ENCODE results near the gene GRIN3A. TPM values are rescaled to one million over a fixed set of nuclear protein-coding genes. Genes with fewer than 3 reads are reported as not detected.

Gene GRIN3A
- total and polyA plus RNA-seq, 2 of the 4 experiments (the other 2 are of a cell fraction), result not detected

- TF ChIP-seq CTCF (conservative IDR thresholded peaks at IDR 0.05; ENCODE audit: low read depth, low read length) (no peak), NFE2L2 (IDR thresholded peaks at IDR 0.05; ENCODE audit: low read depth, low read length) (no peak), RAD21 (IDR thresholded peaks at IDR 0.05; ENCODE audit: low read length) (no peak), SMC3 (IDR thresholded peaks at IDR 0.05; ENCODE audit: low read depth, low read length) (no peak), RFX5 (IDR thresholded peaks at IDR 0.05; ENCODE audit: low read depth, low read length) (no peak), BHLHE40 (IDR thresholded peaks at IDR 0.05; ENCODE audit: low read depth, low read length) (no peak), CEBPB (IDR thresholded peaks at IDR 0.05; ENCODE audit: low read depth, low read length) (no peak), FOS (IDR thresholded peaks at IDR 0.05; ENCODE audit: low read depth, low read length) (no peak), MAFK (IDR thresholded peaks at IDR 0.05; ENCODE audit: low read depth, low read length) (no peak), MXI1 (IDR thresholded peaks at IDR 0.05; ENCODE audit: borderline replicate concordance, low read depth, low read length) (no peak), POLR2A (IDR thresholded peaks at IDR 0.05; ENCODE audit: low read depth, low read length) (no peak), CHD1 (IDR thresholded peaks at IDR 0.05; ENCODE audit: low read depth, low read length) (no peak), USF2 (IDR thresholded peaks at IDR 0.05; ENCODE audit: low read depth, low read length) (no peak), RCOR1 (IDR thresholded peaks at IDR 0.05; ENCODE audit: insufficient replicate concordance, low read length) (no peak), MAZ (IDR thresholded peaks at IDR 0.05; ENCODE audit: borderline replicate concordance, low read depth, low read length) (no peak)
- Histone ChIP-seq H3K18ac (ENCODE audit: low read depth, low read length) (no peak overlapping the region), H3K9me1 (ENCODE audit: insufficient read depth, low read length) (no peaks in the 10 kb centered on the region), H4K5ac (ENCODE audit: low read depth, low read length) (no peak overlapping the region), H3K4me3 (ENCODE audit: insufficient read depth, low read depth, low read length) (no peak overlapping the region), H3K9me3 (ENCODE audit: control insufficient read depth, insufficient read depth, low read length) (no peaks in the 10 kb centered on the region), H2BK20ac (ENCODE audit: low read depth, low read length) (no peak overlapping the region), H3K36me3 (ENCODE audit: control insufficient read depth, insufficient read depth, low read length) (no peaks in the 10 kb centered on the region), H2BK15ac (ENCODE audit: low read depth, low read length) (no peak overlapping the region), H4K8ac (ENCODE audit: low read depth in 2 of 2, low read length in 2 of 2) (no peak overlapping the region), H3K27ac (ENCODE audit: insufficient read depth, low read length) (no peak overlapping the region), H3K14ac (replicated peaks; ENCODE audit: low read depth, low read length) (no peak overlapping the region), H3K56ac (ENCODE audit: extremely low read depth, insufficient read depth, low read length) (no peak overlapping the region), H4K20me1 (ENCODE audit: insufficient read depth, low read length) (no peaks in the 10 kb centered on the region), H4K91ac (ENCODE audit: insufficient read depth, low read depth, low read length) (no peak overlapping the region), H3K4ac (ENCODE audit: low read depth, low read length) (no peak overlapping the region), H2AFZ (replicated peaks; ENCODE audit: low read length, poor library complexity) (no peak overlapping the region), H3K79me1 (ENCODE audit: low read depth in 1 of 2, low read length in 2 of 2) (no peaks in the 10 kb centered on the region), H2BK120ac (ENCODE audit: low read depth, low read length) (no peak overlapping the region), H3K9ac (ENCODE audit: low read depth, low read length) (no peak overlapping the region), H3K23ac (ENCODE audit: low read depth, low read length) (no peak overlapping the region), H3K4me1 (ENCODE audit: control insufficient read depth, insufficient read depth, low read length) (no peaks in the 10 kb centered on the region), H2AK9ac (replicated peaks; ENCODE audit: low read depth, low read length, poor library complexity) (no peak overlapping the region), H3K27me3 (ENCODE audit: control insufficient read depth, insufficient read depth, low read length) (no peaks in the 10 kb centered on the region), H2BK5ac (ENCODE audit: low read depth, low read length, poor library complexity, severe bottlenecking) (no peak overlapping the region), H3K4me2 (ENCODE audit: low read depth, low read length) (no peak overlapping the region), H2AK5ac (ENCODE audit: low read depth, low read length) (no peak overlapping the region)
- no peak for DNase-seq
- intact Hi-C loops (cut with micrococcal nuclease), result no loop called here
- ATAC-seq (ENCODE audit: low read depth), result no peak
- dilution Hi-C loops (cut with HindIII; ENCODE audit: low sequenced_read_pairs, unreplicated experiment), result no loop called here
- WGBS, 2 experiments (ENCODE audit: extremely low coverage in 2 of 2, insufficient read length in 1 of 2), result no CpG with 5 or more reads among the region's 2 CpGs
- in situ Hi-C loops (cut with MboI; ENCODE audit: low sequenced_read_pairs), result no loop called here
- ChIA-PET CTCF (no interaction called here), POLR2A (ENCODE audit: unreplicated experiment) (no interaction called here)
- BruUV-seq (replicated peaks), result no TSS peak
Measured at GRCh38 chr9:101689039-101689438, 49.4 kb downstream of the GRIN3A start.
